Activated T-cell treated with anti-CD3 and anti-CD28 coated beads, Interleukin-2, amount 50 U/mL, for 48 hours (primary cell): ENCODE data around the gene CPSF4L.

Experiments
- DNase-seq, 2 experiments: peaks; one replicate each; pipeline ENCODE4 v3.0.0-alpha.2; 2020

The CPSF4L gene

GRCh38 chr17:73289549-73290254 lies 28.0 kb upstream of the CPSF4L start:
- DNase-seq, result no peak

DNA sequence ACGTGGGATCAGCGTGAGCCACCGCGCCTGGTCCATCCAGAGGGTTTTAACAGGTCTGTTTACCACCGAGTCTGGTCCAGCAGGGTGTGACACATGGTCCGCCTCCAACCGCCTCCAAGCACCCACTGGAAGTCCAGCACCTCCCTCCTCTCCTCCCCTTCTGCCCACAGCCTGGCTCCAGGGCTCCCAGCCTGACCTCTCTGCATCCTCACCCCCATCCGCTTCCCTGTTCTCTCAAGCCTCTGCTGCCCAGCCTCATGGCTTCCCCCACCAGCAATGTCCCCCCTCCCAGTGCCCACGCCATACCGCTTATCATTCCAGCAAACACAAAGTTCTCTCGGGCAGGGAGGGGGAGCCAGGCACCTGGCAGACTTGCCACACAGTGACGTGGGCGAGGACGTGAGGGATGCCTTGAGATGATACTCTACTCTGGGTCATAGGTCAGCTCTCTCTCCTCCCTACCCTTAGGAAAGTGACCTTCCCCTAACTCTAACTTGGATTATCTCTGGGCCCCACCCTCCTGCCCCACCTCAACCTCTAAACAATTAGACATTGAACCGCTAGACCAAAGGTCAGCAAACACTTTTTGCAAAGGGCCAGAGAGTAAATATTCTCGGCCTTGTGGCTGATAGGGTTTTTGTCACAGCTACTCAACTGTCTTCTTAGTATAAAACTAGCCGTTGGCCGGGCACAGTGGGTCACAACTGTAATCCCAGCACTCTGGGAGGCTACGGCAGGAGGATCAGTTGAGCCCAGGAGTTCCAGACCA lies 27.0 kb upstream of the CPSF4L start:
- DNase-seq, result no peak

DNA sequence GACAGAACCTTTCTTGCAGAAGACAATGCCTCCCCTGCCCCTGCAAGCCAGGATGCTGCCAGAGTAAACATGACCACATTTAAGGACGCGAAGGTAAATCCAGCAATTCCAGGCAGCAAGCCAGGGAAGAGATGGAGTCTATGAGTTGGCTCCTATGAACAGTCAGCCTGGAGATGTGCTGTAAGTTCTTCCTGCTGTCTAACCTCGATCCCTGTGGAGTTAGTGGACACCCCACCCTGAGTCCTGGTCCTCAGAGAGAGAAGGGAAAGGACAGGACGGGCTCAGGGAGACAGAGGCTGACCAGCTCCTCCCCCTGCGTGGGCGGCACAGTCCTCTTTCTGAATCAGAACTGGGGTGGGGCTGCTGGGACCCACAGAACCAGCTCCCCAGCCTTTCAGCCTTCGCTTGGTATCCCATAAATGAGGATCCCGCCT lies 25.2 kb upstream of the CPSF4L start:
- DNase-seq, result no peak

- no peak for DNase-seq
These were observed 24.5 kb upstream of the CPSF4L start for GRCh38 chr17:73285916-73286862.

GRCh38 chr17:73285603-73285908 lies 23.9 kb upstream of the CPSF4L start:
- DNase-seq, result no peak

- no peak for DNase-seq
These were observed 23.4 kb upstream of the CPSF4L start for GRCh38 chr17:73284906-73285602.

DNA sequence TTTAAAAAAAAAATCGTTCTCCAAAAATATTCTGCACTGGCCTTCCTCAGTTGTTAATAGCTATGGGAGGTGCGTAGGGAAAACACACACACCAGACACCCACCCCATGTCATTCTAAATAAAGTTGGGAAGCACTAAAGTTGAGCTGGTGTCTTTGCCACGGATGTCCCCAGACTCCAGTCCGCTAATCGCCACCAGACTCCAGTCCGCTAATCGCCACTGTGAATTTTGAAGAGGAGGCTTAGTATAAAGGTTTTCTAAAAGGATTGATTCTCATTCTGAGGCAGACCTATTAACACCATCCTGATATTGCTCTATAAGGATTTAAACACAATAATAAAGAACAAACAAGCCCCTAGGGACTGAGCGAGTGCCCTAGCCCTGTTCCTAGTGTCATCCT lies 22.7 kb upstream of the CPSF4L start:
- no peak for DNase-seq

DNA sequence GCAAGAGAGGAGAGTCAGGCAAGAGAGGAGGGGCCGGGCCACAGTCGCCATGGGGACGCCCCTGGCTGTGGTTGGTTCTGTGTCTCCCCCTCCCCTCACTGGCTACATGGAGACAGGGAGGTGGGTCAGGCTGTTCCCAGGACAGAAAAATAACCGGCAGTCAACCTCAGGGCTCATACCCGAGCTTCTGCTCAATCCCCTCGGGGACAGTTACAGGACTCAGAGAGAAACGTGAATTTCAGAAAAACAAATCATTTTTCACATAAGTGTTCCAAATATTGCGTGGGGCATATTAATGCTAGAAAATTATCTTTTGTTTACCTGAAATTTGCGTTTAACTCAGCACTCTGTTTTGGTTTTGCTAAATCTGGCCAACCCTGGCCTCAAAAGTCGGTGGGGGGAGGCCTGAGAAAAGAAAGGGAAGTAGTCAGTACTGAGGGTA lies 22.2 kb upstream of the CPSF4L start:
- no peak for DNase-seq

GRCh38 chr17:73283250-73283649 lies 21.6 kb upstream of the CPSF4L start:
- no peak for DNase-seq

DNA sequence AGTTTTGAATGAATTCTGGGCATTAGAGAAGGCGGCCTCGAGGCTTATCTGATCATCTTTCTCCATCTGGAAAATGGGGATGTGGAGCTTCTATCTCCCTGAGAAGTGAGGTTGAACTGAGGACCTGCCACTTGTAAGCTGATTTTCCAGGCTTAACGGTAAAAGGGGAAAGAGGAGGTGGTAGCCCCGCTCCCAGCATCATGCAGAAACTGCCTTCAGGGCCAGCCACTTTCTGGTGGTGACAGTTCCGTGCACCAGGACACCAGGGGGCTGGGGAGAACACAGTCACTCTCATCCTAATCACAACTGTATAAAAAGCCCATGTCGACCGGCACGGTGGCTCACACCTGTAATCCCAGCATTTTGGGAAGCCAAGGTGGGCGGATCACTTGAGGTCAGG lies 20.9 kb upstream of the CPSF4L start:
- DNase-seq, result no peak

DNA sequence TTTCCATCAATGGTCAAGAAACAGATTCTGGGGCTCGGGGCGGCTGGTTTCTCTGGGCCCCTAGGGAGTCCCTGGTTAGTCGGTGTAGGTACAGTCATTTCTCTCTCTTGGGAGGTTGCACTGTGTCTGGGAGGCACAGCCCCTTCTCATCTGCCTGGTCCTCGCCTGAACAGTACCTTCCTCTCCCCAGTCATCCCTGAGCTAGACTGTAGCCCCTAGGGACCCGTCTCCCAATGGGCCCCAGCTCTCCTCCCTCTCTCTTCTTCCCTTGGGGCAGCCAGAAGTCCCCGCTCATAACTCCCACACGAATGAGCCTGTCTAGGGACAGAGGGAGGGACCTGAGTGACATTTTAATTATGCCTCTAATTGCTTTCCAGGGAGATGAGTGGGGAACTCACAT lies 20.2 kb upstream of the CPSF4L start:
- DNase-seq, result no peak

DNA sequence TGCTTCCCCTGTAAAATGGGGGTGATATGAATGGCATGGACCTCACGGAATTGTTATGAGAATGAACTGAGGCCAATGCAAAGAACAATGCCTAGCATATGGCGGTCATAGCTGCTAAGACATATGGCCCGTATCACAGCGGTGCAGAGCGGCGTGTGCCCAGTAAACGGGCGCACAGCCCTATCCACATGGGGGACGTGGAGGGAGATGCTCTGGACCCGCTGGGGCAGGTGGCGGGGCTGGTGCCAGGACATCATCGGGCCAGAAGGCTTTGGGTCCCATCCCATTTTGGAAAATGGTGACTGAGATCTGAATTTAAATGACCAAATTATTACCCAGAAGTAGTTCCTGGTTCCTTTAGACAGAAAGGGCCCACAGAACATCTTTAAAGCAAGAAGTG lies 18.5 kb upstream of the CPSF4L start:
- no peak for DNase-seq

- no peak for DNase-seq
These were observed 18.0 kb upstream of the CPSF4L start for GRCh38 chr17:73279704-73280103.

DNA sequence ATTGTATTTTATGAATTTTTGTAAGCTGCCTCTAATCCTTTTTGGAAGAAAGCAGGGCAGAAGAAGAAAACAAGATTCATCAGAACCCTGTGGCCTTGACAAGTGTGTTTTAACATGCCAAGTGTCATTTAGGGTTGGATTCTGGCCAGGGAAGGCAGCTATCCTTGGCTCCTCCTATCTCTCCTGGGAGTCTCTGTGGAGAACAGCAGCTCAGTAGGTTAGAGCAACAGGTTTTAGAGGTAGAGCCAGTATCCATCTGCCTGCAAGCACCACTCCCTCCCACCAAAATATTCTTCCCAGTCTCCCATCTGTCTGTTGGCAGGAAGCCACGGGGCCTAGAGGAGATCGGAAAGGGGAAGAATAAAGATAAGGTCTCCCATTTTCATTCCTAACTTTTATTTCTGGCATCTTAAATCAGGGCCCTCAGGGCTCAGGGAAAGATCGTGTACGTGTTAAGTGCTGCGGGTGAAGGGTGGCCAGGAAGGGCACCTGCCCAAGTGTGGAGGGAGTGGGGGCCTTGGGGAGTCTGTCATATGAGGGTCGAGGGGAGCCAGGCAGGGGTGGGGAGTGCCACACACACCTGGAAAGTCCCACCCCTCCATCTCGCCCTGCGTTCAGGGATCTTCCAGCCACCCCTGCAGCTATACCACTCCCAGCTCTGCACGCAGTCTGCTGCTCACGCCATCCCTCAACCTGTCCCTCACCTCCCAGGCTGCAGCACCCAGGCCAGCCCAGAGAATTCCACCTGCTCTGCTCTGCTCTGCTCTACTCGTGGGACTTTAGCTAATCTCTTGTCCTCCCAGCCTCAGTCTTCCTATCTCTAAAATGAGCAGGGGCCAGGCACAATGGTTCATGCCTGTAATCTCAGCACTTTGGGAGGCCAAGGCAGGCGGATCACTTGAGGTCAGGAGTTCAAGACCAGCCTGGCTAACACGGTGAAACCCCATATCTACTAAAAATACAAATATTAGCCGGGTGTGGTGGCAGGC lies 17.1 kb upstream of the CPSF4L start:
- no peak for DNase-seq

- DNase-seq, result no peak
These were observed 16.4 kb upstream of the CPSF4L start for GRCh38 chr17:73278049-73278464.

DNA sequence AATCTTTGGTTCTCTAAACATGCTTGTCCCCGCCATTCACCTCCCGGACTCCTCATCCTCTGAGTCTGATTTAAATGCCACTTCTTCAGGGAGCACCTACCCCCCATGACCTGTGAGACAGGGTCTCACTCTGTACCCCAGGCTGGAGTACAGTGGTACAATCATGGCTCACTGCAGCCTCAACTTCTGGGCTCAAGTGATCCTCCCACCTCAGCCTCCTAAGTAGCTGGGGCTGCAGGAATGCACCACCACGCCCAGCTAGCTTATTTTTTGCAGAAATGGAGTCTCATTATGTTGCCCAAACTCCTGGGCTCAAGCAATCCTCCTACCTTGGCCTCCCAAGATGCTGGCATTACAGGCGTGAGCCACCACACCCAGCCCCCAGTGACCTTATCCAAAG lies 12.8 kb upstream of the CPSF4L start:
- DNase-seq, result no peak

- DNase-seq, result no peak
These were observed 11.2 kb upstream of the CPSF4L start for GRCh38 chr17:73272906-73273218.

DNA sequence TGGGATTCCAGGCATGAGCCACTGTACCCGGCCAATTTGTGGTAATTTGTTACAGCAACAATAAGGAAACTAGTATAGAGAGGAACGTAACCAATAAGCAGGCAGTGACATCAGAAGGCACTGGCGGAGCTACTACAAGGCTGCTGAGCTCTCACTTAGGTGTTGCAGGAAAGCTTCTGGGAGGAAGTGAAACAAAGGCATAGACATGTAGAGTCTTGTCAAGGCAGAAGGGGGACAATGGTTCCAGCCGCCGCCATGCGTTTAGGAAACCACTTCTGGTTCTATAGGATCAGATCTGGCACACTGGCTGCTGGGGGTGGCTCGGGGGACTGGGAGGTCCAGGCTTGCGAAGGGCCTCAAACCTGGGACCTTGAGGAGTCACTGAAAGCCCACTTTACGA lies 9.4 kb upstream of the CPSF4L start:
- no peak for DNase-seq

GRCh38 chr17:73269791-73270190 lies 8.1 kb upstream of the CPSF4L start:
- no peak for DNase-seq

DNA sequence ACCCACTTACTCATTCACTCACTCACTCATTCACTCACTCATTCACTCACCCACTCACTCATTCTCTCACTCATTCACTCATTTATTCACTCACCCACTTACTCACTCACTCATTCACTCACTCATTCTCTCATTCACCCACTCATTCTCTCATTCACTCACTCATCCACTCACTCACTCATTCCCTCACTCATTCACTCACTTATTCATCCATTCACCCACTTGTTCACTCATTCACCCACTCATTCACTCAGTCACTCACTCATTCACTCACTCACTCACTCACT lies 7.6 kb upstream of the CPSF4L start:
- DNase-seq, result no peak

DNA sequence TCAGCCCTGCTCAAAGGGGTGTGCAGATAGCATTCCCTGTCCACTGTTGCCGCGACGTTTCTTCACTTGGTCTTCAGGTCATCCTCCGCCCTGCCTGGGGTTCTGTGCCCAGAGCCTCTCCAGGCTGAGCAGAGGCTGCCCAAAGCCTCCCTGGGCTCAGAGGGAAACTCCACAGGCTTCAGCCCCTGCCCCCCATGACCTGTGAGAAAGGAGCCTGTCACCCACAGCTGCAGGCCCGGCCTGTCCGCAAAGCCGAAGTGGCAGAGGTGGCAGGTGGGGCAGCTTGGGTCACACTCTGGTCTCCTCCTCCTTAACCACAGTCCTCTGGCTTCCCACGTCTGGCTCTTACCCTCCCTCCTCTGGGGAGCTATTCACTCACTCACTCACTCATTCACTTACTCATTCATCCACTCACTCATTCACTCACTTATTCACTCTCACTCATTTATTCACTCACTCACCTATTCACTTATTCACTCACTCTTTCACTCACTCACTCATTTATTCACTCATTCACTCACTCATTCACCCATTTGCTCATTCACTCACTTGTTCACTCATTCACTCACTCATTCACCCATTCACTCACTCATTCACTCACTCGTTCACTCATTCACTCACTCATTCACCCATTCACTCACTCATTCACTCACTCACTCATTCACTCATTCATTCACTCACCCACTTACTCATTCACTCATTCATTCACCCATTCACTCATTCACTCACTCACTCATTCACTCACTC lies 7.1 kb upstream of the CPSF4L start:
- DNase-seq, result no peak
